H1 (cell line): ENCODE measurements around the gene VPS37C. TPM values are rescaled to one million over a fixed set of nuclear protein-coding genes. Genes with fewer than 3 reads are reported as not detected.

Experiments used
- ASH2L ChIP-seq: fragments of 200-600, 300-600 bp; sonication (generic); IDR thresholded peaks from one replicate; pipeline ENCODE4 v1.7.1; 2017; ENCODE audit warnings: low read length
- CTBP2 ChIP-seq: IDR thresholded peaks from 2 replicates; pipeline ENCODE4 v1.7.0; 2011; ENCODE audit warnings: borderline replicate concordance, mild to moderate bottlenecking, moderate library complexity, mixed read lengths, low read length; ENCODE audit not compliant: insufficient read depth, insufficient read length
- GTF2F1 ChIP-seq: IDR thresholded peaks from 2 replicates; pipeline ENCODE4 v1.6.1; 2012; ENCODE audit warnings: low read depth, low read length, improper control_type of control experiment, borderline replicate concordance
- SIX5 ChIP-seq: IDR thresholded peaks from 2 replicates; pipeline ENCODE4 v1.6.1; 2011; ENCODE audit warnings: mild to moderate bottlenecking, low read depth, low read length
- SP2 ChIP-seq: IDR thresholded peaks from 2 replicates; pipeline ENCODE4 v1.6.1; 2012; ENCODE audit warnings: mild to moderate bottlenecking, low read length, inconsistent platforms
- polyA plus RNA-seq, 7 experiments: library from polyadenylated mRNA; depleted of rRNA in 3 of 7; stranded (reverse) in 5 of 7; unstranded in 2 of 7; fragments of >200 nt in 5 of 7; fragments of 200-250 nt in 2 of 7; gene quantifications; 1 replicate in 5 of 7; 2 replicates in 1 of 7; 4 replicates in 1 of 7; pipeline versions ENCODE4 v1.2.1 to v1.2.3, GENCODE V29; 2011 to 2013; ENCODE audit warnings: missing spikeins in 2 of 7, mixed read lengths in 2 of 7
- total RNA-seq: library from RNA; stranded (reverse); fragmentation: NEBNext Ultra II Directional; extraction: Animal tissue kit (Norgen Biotek cat#: 25700); gene quantifications from 2 replicates; pipeline ENCODE4 v1.2.1, GENCODE V29; 2021

VPS37C gene
- total and polyA plus RNA-seq, 2 of the 8 experiments (the other 6 are each of a cell fraction or from before 2014, with no cell fraction given): 12.9 to 21.0 TPM

GRCh38 chr11:61198948-61199523 lies 37.8 kb upstream of the VPS37C start (continued):
- TF ChIP-seq ASH2L (no peak), GTF2F1 (no peak), CTBP2 (no peak), SP2 (no peak), SIX5 (no peak)
